HG03060 (cell line): ENCODE data around the gene CCN5.
"Not testable (repeated sequence)": the region's sequence is repeated elsewhere in the genome, so short reads cannot be mapped to it uniquely, and the experiment has no call there.

ENCODE experiments used
- ATAC-seq: cut with Tn5 transposase; IDR thresholded peaks from one replicate; pipeline ENCODE4 v1.9.1; 2021; ENCODE audit warnings: low read depth, moderate number of reproducible peaks; ENCODE audit not compliant: unreplicated experiment

Gene CCN5

DNA sequence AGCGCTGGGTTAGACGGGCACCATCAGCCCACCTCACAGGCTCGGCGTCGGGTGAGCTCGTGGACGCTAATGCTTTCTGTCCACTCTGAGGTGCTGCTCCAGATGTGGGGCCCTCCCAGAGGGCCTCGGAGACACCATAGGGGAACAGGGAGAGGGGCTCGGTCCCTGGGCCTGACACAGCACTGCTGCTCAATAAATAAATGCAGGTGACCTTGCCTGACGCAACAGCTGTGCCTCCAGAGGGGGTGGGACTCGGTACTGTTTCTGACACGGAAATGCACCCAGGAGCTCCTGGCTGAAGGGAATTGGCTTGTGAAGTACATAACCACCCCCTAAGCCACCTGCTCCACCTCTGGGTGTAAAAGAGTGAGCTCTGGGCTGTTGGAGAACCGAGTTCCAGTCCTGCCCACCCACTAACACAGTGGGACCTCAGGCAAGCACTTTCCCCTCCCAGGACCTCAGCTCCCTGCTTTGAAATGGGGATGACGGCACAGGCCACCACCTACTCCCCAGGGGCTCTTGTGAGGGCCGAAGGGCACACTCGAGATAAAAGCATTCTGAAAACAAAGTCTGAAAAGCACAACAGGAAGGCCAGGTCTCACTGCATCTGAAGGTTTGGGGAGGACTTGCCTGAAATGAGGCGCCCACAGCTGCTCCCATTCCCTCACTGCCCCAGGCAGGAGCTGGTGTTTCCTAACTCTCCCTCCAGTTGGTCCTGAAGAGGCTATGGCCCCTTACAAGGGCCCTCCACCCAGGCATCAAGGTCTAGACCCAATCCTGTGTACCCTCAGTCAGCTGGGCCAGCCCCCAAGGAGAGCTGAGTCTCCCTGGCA, 37.1 kb downstream of the CCN5 start:
- no peak for ATAC-seq

DNA sequence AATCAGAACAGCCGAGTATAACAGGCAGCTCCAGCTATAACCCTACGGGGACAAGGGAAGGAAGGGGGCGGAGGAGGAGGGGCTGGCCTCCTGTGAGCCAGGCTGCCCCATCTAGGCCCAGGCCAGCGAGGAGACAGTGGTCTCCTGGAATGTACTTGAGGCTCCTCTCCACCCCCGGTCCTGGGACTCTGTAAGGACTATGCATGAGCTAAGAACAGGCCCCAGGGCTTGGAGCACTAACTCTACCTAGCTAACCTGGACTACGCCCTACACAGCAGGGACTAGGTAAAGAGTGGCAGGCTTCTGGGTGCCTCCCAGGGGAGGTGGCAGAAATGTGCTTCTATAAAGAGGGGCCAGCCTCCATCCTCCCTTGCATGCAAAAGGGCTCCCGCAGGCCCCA, 39.4 kb downstream of the CCN5 start:
- no peak for ATAC-seq

DNA sequence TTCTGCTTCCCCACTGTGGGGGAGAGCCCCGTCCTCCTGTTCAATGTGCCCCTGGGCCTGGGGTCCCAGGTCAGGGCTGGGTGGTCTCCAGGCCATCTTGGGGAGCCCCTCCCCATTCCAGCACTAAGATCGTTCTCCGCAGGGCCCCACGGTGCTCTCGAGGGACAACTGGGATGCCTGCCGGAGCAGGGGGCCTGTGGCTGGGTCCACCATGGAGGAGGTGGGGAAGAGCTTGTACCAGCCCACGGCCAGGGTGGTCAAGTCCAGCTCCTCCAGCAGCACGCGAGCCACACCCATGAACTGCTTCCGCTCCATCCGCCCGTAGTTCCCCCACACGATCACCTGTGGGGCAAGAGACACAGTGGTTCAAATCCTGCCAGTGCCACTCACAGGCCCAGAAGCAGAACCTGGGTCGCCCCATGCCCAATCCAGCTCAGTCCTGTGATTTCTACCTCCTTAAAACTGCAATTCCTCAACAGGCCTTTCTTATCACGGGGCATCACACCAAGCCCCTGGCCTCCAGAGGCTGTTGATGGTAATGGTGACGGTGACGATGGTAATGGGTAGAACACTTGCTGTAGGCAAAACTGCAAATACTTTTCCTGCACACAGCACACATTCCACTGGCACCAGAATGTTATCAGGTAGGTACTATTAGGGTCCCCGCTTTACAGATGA, 41.0 kb downstream of the CCN5 start:
- no peak for ATAC-seq

DNA sequence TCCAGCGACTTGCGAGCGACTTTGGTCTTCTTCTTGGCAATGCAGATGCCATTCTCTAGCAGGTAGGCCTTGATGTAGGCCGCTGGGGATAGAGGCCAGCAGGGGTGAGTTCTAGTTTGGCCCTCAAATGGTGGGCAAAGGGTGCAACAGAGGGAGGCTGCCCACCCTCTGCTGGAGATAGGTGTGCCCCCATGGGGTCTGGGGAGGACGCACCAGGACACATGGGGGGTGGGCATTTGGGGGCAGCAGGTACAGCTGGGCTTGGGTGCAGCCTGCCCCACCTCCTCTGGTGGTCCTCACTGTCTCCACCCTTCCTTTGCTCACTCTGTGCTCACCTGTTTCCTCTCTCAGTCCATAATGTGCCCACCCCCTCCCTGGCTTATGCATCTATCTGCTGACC, 41.8 kb downstream of the CCN5 start:
- ATAC-seq = no peak

DNA sequence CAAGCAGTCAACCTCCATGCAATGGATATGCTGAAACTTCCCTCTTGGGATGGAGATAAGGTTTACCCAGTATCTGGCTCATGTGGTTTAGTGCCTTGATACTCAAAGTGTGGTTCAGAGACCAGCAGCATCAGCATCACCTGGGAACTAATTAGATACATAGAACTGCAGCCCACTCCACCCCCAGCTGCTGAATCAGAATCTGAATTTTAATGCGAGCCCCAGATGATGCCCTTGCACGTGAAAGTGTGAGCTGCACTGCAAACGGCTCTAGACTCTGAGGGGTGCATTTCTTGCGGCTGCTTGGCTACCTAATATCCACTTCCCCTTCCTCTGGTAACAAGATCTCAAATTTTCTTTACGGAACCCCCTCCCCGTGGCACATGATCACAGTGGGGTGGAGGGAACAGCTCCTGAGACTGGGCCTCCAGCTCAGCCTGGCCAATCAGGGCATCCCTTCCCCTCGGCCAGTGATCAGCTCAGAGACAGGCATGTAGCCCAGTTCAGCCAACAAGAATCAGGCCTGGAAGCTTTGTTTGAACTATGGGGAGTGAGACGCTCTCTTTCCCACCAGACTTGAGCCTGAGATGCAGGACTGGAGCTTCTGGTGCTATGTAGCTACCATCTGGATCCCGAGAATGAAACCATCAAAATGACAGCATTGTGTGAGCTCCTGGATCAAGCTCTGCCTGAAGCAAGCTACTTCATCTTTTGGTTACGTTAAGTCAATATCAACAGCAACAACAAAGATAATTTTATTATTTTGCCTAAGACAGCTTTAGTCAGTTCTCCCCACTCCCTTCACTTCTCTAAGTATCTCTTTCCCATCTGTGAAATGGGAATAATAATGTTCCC, 43.3 kb downstream of the CCN5 start:
- ATAC-seq = no peak

DNA sequence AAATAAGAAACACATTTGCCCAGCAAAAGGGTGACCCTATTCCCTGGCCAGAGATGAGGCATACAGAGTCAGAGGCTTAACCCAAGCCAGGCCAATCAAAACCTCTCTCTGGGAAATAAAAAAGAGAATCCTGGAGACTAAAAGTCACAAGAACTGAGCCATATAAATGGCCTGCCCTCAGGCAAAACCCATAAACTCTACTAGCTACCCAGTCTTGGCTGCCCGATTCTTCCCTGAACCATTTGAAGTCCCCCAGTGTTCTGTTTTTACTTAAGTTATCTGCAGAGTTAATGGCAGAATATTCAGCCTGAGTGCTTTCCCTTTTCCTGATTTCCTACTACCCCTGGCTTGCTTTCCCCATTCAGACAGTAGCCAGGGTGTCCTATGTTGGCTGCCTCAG, 44.4 kb downstream of the CCN5 start:
- no peak for ATAC-seq

DNA sequence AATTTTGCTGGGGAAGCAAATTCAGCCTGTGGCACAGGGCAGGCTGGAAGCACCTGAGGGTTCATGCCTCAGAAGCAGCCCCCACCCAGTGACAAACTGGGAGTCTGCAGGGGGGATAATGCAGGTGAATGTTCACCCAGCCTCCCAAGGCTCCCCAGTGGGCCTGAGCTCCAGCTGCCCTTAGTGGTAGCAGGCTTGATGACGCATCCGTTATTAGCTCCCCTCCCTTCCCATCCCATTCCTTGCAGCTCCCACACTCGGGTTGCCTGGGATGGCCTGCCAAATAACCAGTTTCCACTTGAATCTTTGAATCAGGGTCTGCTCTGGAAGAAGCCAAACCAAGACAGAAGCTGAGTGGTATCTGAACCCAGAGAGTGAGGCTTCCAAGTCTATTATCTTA, 46.3 kb downstream of the CCN5 start:
- no peak for ATAC-seq

DNA sequence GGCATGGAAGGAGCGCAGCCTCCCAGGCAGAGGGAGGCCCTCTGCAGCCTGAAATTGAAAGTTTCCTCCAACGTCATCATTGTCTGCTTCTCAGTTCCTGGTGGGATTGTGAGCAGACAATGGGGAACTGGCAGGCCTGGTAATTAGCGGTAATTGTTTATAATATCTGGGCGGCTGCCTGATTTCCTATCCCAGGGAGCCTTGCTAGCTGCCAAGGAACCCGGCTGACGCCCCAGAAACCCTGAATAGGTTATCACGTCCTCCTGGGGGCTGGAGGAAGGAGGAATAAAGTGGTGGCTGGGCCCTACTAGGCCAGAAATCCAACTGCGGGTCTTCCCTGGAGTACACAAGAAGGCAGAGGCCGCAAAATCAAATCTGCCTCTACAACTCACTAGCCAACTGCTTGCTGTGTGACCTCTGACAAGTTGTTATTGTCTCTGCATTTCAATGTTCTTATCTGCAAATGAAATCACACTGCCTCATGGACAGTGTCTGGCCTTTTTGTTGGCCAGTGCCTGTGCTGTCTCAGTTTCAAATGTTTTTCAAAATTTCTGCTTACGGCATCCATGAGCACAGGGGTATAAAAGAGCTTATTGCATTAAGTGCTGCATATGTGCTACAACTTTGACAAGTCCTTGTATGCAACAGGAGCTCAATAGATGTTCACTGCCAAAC, 47.4 kb downstream of the CCN5 start:
- no peak for ATAC-seq

DNA sequence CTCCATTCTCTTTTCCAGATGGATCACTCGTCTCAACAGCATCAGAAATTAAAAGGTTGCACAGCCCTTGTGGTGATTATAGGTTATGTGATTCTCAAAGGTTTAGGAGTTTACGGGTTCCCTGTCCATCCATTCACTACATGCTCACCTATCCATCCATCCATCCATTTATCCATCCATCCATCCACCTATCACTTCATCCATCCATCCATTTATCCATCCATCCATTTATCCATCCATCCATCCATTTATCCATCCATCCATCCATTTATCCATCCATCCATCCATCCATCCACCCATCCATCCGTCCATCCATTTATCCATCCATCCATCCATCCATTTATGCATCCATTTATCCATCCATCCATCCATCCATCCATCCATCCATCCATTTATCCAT, 48.6 kb downstream of the CCN5 start:
- not testable (repeated sequence) for ATAC-seq

DNA sequence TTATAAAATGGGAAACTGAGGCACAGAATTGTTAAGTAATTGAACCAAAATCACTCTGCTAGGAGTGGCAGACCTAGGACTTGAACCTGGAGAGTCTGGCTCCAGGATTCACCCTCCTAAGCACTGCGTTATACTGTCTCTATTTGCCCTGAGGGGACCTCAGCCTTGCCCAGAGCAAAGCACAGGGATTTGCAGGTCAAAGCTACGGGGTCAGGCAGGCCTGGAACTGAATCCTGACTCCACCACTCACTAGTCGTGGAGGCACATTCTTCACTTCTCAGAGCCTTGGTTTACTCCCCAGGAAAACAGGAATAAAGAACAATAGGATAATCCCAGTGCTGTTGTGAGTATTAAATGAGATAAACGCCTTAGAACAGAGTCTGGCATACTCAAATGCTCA, 49.9 kb downstream of the CCN5 start:
- ATAC-seq = no peak

DNA sequence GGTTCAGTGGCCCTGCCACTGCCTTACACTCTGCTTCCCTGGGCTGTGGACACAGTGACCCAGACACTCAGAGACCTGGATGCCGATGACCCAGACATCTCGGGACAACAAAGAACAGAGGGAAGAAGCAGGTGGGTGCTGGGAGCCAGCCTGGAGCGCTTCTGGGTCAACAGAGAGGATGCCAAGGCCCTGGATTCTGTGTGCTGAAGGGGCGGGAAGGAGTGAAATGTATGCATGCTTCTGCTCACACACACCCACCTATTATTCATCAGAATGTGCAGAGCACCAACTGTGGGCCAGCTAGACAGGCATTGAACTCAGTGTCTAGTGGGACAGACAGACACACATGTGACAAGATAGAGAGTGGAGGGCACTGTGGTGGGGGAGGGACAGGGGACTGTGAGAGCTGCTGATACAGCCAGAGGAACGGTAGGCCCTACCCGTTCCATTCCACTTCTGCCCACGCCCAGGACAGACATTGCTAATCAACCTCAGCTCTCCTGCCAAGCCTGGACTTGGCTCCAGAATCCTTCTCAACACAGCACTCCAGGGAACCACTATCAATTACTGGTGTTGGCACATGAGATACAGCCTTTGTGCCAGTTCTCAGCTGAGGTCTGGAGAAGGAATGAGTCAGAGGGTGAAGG, 50.7 kb downstream of the CCN5 start:
- no peak for ATAC-seq

DNA sequence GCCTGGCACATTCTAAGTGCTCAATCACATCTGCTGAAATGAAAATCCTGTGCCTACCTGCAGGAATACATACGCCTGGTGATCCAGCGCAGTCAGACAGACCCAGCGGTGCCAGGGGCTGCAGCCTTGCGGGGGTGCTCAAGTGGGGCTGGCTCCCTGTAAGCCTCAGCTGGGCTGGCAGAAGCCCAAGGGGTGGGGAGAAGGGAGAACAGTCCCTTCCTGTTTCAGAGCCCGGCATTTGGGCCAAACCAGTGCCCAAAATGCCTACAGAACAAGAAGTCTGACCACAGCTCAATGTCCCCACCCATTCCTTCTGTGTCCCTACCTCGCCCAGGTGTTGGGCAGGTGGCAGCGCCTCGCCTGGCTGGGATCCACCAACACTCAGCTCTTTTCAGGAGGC, 53.1 kb downstream of the CCN5 start:
- ATAC-seq = no peak

DNA sequence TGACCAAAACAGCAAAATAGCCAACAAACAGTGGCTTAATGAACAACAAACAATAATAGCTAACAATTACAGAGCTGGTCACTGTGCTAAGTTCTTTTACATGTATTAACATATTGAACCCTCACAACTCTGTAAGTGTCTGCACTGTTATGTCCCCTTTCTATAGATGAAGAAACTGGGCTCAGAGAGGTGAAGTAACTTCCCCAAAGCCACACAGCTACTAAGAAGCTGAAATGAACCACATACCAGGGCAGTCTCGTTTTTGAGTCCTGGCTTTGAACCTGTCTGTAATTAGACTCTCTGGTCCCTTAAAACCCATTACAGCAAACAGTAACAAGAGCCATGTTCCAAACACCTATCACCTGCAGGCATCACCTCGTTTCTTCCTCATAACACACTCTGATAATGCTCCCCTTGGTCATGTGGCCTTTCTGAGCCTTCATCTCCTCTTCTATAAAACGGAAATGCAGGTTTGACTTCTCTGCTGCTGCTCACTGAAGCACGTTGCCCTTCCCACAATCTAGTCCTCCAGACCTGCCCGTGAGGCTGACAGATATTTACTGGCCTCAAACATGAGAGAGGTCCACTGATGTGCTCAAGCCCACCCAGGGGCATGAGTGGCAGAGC, 53.8 kb downstream of the CCN5 start:
- no peak for ATAC-seq

DNA sequence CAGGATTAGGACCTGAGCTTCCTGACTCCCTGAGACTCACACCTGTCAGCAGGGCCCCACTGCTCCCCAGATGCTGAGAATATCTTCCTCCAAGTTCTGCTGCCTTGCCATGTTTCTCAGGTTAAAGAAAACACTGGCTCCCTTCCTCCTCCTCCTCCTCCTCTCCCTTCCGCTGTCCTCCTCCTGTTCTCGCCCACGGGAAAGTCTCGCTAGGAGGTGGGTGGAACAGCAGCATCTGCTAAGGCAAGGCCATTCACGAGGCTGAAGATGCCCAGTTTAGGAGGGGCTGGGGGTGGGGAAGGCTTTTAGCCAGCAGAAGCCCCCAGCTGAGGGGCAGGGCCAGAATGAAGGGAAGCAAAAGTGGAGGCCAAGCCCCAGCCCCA, 54.3 kb downstream of the CCN5 start:
- no peak for ATAC-seq

DNA sequence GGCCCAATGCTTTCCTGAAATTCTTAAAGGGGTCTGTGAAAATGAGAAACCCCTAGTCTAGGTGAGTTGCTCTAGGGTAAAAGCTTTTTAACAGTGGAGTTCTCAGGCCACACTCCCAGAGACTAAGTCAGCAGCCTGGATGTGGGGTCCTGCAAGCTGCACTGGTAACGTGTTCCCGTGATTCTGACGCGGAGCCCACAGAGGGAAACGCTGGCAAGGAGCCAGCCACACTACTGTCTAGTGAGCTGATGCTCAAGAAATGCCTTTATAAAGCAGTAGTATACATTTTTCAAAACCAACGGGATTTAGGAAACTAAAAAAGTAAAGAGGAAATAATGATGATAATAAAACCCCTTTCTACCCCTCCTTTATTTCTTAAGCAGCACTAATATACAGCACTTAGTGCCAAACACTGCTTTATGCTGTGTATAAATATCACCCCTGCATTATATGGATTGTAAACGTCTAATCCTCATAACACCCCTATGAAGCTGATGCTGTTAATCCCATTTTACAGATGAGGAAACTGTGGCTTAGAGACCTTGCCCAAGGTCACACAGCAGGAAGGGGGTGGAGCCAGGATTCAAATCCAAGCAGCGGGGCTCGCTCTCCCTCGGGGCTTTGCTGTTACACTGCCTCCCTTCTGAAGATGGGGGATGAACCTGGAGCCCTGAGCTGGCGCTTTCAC, 55.5 kb downstream of the CCN5 start:
- ATAC-seq = no peak

DNA sequence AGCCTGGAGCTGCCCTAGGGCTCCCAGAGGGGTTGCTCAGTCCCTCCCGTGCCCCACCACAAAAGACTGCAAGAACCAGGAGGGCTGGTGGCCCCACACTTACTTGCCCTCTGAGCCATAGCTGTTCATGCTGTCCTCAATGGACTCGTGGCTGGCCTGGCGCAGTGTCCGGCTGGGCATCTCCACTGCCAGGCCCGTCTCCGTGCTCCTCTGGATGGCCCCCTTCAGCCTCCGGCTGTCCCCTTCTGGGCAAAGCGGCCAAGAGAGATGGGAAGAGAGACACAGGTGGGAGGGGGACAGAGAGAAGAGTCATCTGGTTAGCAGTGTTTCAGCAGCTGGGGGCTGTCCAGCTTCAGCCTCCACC, 56.0 kb downstream of the CCN5 start:
- no peak for ATAC-seq

DNA sequence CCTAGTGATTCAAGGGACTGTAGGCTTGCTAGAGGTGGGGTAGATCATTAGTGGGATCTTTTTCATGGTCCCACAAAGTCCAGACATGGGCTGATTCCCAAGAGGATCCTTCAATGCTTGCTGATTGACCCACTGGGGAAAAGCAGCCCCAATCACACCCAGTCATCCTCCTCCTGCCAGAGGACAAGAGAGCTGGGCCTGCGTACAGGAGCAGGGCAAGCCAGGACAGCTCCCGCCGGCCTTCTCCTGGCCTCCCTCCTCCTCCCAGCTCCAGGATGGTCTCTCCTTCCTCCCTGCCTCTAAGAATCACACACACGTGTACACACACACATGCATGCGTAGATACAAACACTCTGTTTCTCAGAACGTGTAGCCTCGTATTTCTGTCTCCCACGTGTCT, 57.5 kb downstream of the CCN5 start:
- no peak for ATAC-seq

DNA sequence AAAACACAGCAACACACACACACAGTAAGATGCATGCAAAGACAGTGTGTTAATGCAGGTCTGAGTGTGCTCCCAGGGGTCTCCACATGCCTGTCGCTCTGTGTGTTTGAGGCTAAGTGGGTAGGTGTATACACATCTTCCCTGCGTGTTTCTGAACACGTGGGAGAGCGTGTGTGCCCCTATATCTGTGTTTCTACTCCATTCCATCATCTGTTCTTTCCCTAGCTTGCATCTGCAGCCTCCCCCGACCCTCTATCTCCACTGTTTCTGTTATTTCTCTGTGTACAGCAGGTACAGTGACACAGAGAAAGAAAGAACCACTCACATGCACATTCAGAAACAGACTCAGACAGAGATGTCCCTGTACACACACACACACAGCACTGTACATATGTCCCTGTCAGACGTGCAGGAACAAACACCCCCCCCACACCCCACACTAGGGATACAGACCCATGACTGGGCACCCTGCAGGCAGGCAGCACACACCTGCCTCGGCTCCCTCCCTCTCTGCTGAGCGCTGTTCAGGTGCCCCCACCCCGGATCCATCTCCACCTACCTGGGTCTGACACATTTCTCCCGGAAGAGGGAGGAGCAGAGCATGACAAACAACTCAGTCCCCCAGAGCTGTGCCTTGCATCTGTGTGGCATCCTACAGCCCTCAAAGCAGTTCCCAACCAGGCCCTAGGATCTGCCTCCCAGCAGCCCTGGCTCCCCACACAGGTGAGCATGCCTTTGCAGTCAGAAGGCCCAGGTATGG, 58.1 kb downstream of the CCN5 start:
- ATAC-seq = no peak

DNA sequence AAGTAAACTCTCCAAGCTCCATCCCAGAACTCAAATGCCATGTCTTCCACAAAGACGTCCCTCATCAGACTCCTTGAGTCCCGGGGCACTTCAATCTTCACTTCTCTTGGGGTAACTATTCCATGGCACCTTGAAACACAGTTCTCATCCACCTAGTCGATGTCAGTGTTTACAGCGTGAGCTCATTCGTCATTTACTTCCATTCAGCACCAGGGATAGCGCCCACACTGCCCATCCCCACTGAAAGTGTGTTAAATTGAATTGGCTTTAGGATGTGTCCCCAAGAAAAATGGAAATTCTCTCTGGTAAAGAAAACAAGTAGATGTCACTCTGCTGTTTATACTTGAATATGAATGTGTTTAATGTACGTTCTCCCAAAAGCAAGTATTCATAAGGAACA, 61.8 kb downstream of the CCN5 start:
- no peak for ATAC-seq
